Erythroblast (primary cell): ENCODE measurements around the gene AK8.
"Not testable (repeated sequence)": the region's sequence is repeated elsewhere in the genome, so short reads cannot be mapped to it uniquely, and the experiment has no call there.

Experiments used
- GATA1 ChIP-seq: IDR thresholded peaks from 2 replicates; pipeline ENCODE4 v1.6.1; 2011; ENCODE audit warnings: low read depth, mild to moderate bottlenecking, control low read depth, low read length, moderate library complexity
- POLR2A ChIP-seq: IDR thresholded peaks from 2 replicates; pipeline ENCODE4 v1.6.1; 2011; ENCODE audit warnings: mild to moderate bottlenecking, low read length

DNA sequence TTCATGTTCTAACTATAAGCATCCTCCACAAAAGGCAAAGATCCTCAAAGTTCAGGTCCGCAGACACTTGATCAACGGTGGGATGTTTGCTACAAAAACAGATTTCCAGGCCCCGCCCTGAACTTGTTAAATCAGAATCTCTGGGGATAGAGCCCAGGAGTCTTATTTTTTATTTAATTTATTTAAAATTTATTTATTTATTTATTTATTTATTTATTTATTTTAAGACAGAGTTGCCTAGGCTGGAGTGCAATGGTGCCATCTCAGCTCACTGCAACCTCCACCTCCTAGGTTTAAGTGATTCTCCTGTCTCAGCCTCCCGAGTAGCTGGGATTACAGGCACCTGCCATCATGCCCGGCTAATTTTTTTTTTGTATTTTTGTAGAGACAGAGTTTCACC is 166.9 kb downstream of the AK8 start:
- not testable (repeated sequence) for TF ChIP-seq POLR2A, GATA1
